ENCODE results near the gene MFSD11.
A peak's percentile ranks its signal among the peaks of the same experiment; 100 is the strongest.
"Not testable (repeated sequence)": the region's sequence is repeated elsewhere in the genome, so short reads cannot be mapped to it uniquely, and the experiment has no call there.

Gene MFSD11

GRCh38 chr17:76737676-76738467 is at the start of gene MFSD11:
TSS of gene MFSD11 (plus strand) at chr17:76738119. CDS start at chr17:76738353, 234 bp downstream.
- peak; percentile 85 for DNase-seq

DNA sequence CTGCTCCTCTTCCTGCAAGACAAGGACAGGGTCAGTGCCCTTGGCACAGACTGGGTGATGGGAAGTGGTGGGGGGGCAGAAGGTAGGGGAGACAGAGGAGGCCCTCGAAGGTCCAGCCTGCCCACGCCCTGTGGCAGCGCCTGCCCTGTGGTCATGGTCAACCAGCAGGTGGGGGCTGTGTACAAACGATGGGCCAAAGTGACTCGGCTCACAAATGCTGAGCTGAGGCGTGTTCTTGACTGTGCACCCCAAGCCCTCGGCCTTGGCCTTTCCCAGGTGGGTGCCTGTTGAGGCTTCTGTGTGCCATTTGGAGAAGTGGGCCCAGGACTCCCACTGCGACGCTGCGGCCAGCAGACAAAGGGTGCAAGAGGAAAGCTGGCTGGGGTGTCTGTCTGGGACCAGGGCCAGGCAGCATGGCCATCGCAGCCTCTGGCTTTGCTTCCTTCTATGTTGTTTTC is 49.7 kb upstream of the MFSD11 start:
- DNase-seq: no peak

- DNase-seq: no peak
Measured at GRCh38 chr17:76689859-76690258, 48.1 kb upstream of the MFSD11 start.

GRCh38 chr17:76690596-76691280 is 47.2 kb upstream of the MFSD11 start:
- DNase-seq: no peak

DNA sequence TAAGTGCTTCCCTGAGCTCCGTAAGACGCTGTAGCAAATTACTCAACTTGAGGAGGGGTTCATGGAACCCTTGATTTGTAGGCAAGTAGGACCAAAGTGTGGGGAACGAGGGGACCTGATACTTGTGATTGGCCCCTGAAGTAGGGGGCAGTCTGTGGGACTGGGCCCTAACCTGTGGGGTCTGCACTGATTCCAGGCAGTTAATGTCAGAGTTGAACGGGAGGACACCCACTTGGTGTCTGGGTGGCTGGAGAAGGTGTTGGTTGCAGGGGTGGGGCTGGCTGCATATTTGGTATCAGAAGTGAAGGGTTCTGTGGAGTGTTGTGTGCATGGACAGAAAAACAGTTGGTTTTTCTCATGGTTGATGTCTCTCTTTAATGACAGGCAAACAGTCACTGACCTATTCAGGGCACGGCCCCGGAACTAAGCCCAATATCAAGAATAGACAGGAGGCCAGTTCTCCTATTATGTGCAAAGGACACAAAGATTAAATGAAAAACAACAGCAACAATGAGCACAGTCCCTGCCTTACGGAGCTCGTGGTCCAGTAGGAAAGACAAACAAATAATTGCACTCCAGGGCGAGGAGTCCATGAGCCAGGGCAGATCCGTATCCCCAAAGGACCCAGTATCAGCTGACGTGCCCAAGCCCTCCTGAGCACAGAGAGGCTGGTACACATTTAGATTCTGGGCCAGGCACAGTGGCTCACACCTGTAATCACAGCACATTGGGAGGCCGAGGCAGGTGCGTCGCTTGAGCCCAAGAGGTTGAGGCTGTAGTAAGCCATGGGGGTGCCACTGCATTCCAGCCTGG is 46.3 kb upstream of the MFSD11 start:
- no peak for DNase-seq

GRCh38 chr17:76695059-76695831 is 42.7 kb upstream of the MFSD11 start:
- no peak for DNase-seq

DNA sequence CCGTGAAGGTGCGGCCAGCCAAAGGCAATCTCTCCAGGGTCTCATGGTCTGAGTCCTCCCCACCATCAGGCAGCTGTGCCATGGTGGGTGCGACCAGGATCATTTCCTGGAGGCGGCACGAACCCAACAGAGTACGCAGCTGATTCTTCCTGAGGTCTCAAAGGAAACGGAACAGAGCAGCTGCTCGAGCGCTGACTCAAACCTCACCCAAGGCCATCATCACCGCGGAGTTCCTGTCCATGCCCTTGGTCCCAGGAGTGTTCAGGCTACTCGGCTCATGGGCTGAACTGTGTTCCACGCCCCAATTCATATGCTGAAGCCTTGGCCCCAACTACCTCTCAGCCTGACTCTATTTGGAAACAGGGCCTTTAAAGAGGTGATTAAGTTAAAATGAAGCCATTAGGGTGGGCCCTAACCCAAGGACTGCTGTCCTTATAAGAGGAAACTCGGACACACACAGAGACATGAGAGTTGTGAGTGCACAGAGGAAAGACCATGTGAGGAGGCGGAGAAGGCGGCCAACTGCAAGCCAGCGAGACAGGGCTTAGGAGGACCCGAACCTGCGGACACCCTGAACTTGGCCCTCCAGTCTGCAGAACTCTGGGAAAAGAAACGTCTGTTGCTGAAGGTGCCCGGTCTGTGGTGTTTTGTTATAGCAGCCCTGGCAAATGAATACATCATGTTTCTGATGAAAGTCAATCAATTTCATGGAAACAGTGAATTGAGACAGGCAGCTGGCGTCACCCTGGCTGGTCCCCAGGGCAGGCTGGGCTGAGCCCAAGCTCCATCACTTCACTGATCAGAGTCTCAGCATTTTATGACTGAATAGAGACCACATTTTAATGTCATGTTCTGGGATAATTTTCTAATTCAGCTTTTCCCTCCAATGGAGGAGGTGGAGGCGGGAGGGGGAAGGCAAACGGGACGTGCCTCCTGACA is 40.9 kb upstream of the MFSD11 start:
- no peak for DNase-seq

GRCh38 chr17:76697702-76698465 is 40.0 kb upstream of the MFSD11 start:
- no peak for DNase-seq

- not testable (repeated sequence) for DNase-seq
Measured at GRCh38 chr17:76698466-76698977, 39.4 kb upstream of the MFSD11 start.

- DNase-seq: peak; percentile 49
Measured at GRCh38 chr17:76700270-76700616, 37.7 kb upstream of the MFSD11 start.

DNA sequence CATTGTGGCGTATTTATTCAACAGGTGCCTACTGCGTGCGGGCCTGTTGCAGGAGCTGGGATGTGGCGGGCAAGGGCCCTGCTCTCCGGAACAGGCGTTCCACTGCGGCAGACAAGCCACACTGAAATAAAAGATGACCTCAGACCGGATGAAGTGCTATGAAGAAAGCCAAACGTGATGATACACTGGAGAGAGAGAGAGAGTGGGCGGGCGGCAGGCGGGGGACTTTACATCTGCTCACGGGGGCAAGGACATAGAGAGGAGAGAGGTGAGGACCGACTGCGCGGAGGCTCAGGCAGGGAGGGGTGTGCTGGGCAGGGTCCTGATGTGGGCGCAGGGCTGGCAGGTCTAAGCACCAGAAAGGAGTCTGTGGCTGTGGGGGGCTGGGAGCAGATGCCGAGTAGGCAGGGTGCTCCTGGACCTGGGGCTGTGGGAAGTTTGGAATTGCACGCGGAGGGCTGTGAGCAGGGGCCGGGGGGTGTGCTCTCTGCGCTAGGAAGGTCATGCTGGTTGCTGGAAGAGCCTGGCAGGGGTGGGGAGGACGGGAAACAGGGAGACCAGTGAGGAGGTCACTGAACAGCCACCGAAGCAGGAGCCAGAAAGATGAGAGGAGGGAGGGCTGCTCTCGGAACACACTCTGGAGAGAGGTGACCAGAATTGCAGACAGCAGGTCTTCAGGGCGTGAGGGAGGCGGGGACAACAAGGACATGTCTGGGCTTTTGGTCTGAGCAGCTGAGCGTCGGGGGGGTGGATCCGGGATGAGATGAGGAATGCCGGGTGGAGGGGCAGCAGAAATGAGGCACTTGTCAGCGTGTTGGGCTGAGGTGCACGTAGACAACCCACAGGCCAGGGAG is 37.1 kb upstream of the MFSD11 start:
- no peak for DNase-seq

GRCh38 chr17:76701471-76701967 is 36.4 kb upstream of the MFSD11 start:
- DNase-seq: no peak

DNA sequence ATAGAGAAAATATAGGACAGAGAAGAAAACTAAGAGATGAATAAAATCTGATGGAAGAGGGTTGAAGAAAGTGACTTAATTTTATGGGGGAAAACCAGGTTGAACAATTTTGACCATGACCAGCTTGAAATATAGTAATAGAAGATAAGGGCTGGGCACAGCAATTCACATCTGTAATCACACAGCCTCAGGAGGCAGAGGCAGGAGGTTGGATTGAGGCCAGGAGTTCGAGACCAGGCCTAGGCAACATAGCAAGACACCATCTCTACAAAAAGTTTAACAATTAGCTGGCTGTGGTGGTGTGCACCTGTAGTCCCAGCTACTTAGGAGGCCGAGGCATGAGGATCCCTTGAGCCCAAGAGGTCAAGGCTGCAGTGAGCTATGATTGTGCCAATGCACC is 35.8 kb upstream of the MFSD11 start:
- DNase-seq: no peak

GRCh38 chr17:76702941-76703637 is 34.8 kb upstream of the MFSD11 start:
- no peak for DNase-seq

DNA sequence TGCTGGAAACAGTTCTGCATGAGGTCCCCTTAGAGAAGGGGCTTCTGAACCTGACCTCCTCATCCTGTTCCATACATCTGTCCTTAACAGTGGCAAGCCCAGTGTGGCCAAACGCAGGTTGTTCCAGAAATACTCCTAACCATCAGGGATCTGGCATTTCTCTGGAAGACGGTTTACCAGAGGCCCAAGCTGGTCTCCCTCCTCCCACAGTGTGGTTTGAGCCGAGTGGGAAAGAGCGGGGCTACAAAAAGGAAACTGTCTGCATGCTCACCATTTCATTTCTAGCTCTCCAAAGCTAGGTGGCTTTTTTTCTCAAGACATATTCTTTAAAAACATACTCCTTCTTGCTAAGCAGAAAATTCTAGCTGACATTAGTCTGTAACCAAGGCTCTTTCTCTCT is 33.1 kb upstream of the MFSD11 start:
- DNase-seq: no peak

DNA sequence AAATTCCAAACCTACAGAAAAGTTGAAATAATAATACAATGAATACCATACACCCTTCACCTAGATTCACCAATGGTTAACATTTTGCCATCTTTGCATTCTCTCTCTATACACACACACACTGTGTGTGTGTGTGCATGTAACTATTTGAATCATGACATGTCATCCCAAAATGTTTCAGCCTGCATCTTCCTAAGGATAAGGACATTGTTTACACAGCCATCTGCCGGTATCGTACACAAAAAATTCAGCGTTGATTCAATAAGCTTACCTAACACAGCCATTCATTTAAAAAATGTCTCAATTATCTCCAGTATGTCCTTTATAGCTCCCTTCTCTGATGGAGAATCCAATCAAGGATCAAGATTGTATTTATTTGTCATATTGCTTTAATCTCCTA is 31.1 kb upstream of the MFSD11 start:
- DNase-seq: no peak

DNA sequence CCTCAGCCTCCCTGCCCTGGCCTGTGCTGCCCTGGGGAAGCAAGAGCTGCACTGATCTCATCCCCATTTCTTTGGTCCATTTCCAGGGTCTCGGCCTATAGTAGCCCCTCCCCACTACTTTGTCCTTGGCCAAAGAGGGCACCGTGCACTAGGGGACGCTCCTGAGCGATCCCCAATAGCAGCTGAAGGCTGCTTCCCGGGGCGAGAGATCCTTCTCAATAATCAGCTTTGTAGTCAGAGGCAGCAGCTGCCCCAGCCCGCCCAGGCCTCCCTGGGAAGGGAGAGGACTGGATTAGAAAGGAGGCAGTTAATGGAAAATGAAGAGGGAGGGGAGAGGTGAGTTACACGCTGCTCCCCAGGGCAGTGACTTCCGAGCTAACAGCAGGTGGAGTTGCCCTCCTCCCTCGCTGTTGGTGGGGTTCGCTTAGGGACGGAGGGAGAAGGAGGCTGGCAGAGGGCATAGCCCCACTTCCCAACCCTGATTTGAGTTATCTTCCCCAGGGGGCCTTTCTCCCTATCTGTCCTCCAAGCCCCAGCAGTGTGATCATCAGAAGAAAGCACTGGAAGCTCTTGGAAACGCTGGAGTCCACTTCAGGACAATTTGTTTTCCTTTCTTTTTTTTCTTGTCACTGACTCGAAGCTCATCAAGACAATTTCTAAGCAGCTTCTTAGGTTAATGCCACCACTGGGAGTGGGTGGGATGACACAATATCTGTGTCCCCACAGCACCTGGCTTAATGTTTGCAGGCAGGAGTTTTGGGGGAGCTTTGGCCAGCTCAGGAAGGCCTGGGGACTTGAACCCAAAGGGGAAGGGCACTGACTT is 29.7 kb upstream of the MFSD11 start:
- DNase-seq: no peak
